HepG2 (cell line): ENCODE data around the gene REM2. TPM values are rescaled to one million over a fixed set of nuclear protein-coding genes. Genes with fewer than 3 reads are reported as not detected.

Experiments used
- SMC3 ChIP-seq: IDR thresholded peaks from 2 replicates; pipeline ENCODE4 v1.6.1; 2011; ENCODE audit warnings: low read length, improper control_type of control experiment
- SP140L ChIP-seq: sonication (generic); formaldehyde crosslinking; IDR thresholded peaks from 2 replicates; pipeline ENCODE4 v1.4.0; 2020; ENCODE audit warnings: missing genetic modification reagents, borderline replicate concordance
- YY1 ChIP-seq: IDR thresholded peaks from 2 replicates; pipeline ENCODE4 v1.6.1; 2011; ENCODE audit warnings: low read length, low read depth, moderate library complexity, mild to moderate bottlenecking; ENCODE audit not compliant: insufficient read depth, insufficient replicate concordance
- ZEB1 ChIP-seq: IDR thresholded peaks from 2 replicates; pipeline ENCODE4 v1.6.1; 2012; ENCODE audit warnings: mild to moderate bottlenecking, low read depth, inconsistent platforms; ENCODE audit not compliant: insufficient replicate concordance
- ZMYM2 ChIP-seq: sonication (generic); formaldehyde crosslinking; IDR thresholded peaks from 2 replicates; pipeline ENCODE4 v1.8.0; 2022; ENCODE audit warnings: mild to moderate bottlenecking, missing genetic modification reagents
- ZNF337 ChIP-seq: sonication (generic); formaldehyde crosslinking; IDR thresholded peaks from 2 replicates; pipeline ENCODE4 v1.5.1; 2020; ENCODE audit warnings: missing genetic modification reagents, low read depth, mild to moderate bottlenecking, borderline replicate concordance
- ZNF672 ChIP-seq: sonication (generic); formaldehyde crosslinking; IDR thresholded peaks from 2 replicates; pipeline ENCODE4 v1.8.1; 2022; ENCODE audit warnings: missing genetic modification reagents
- ZNF773 ChIP-seq: sonication (generic); formaldehyde crosslinking; IDR thresholded peaks from 2 replicates; pipeline ENCODE4 v1.4.0; 2020; ENCODE audit warnings: missing genetic modification reagents, borderline replicate concordance
- polyA plus RNA-seq, 8 experiments: library from polyadenylated mRNA; depleted of rRNA in 3 of 8; stranded (reverse) in 7 of 8; unstranded in 1 of 8; fragments of >200 nt; fragmentation: Illumina TruSeq in 4 of 8; extraction: Trizol in 4 of 8; gene quantifications; 2 replicates each; pipeline versions ENCODE4 v1.2.1 to v1.2.3, GENCODE V29; 2011 to 2016; ENCODE audit warnings: low read depth in 4 of 8, missing spikeins in 1 of 8, mixed read lengths in 1 of 8; ENCODE audit not compliant: insufficient read depth in 1 of 8
- total RNA-seq, 5 experiments: library from RNA; depleted of rRNA; stranded (reverse); fragments of >200 nt; fragmentation: Illumina TruSeq; extraction: Trizol; gene quantifications; 2 replicates each; pipeline ENCODE4 v1.2.3, GENCODE V29; 2016; ENCODE audit warnings: low read depth in 1 of 5
- TF ChIP-seq, protein P1 (sequence below): IDR thresholded peaks from 2 replicates; pipeline ENCODE4 v1.6.1; 2012; ENCODE audit warnings: low read depth, low read length, improper control_type of control experiment
- TF ChIP-seq, protein P2 (sequence below): sonication (generic); formaldehyde crosslinking; conservative IDR thresholded peaks from 2 replicates; pipeline ENCODE4 v1.4.0; 2020; ENCODE audit warnings: missing genetic modification reagents
- TF ChIP-seq, protein P3 (sequence below): sonication (generic); formaldehyde crosslinking; IDR thresholded peaks from 2 replicates; pipeline ENCODE4 v1.4.0; 2020; ENCODE audit warnings: missing genetic modification reagents, borderline replicate concordance
- TF ChIP-seq, protein P4 (sequence below): sonication (generic); formaldehyde crosslinking; IDR thresholded peaks from 2 replicates; pipeline ENCODE4 v1.9.0; 2022; ENCODE audit warnings: low read depth, missing genetic modification reagents
- TF ChIP-seq, protein P5 (sequence below): sonication (generic); formaldehyde crosslinking; IDR thresholded peaks from 2 replicates; pipeline ENCODE4 v1.5.0; 2020; ENCODE audit warnings: mild to moderate bottlenecking, missing genetic modification reagents
- TF ChIP-seq, protein P6 (sequence below): sonication (generic); formaldehyde crosslinking; IDR thresholded peaks from 2 replicates; pipeline ENCODE4 v1.4.0; 2020; ENCODE audit warnings: missing genetic modification reagents

REM2 gene
- total and polyA plus RNA-seq, 2 of the 13 experiments (the other 11 are each of a cell fraction or from before 2014, with no cell fraction given) = 0.20 TPM; not detected in 1

DNA sequence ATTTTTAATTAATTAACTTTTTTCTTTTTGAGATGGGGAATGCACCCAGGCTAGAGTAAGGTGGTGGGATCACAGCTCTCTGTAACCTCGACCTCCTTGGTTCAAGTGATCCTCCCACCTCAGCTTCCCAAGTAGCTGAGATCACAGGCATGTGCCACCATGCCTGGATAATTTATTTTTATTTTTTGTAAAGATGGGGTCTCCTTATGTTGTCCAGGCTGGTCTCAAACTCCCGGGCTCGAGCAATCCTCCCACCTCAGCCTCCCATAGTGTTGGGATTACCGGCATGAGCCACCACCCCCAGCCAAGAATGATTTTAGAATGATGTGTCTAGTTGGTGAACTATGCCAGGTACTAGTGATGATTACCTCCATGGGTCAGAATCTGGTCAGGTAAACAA is 18.0 kb upstream of the REM2 start (continued):
- TF ChIP-seq, protein P1, sequence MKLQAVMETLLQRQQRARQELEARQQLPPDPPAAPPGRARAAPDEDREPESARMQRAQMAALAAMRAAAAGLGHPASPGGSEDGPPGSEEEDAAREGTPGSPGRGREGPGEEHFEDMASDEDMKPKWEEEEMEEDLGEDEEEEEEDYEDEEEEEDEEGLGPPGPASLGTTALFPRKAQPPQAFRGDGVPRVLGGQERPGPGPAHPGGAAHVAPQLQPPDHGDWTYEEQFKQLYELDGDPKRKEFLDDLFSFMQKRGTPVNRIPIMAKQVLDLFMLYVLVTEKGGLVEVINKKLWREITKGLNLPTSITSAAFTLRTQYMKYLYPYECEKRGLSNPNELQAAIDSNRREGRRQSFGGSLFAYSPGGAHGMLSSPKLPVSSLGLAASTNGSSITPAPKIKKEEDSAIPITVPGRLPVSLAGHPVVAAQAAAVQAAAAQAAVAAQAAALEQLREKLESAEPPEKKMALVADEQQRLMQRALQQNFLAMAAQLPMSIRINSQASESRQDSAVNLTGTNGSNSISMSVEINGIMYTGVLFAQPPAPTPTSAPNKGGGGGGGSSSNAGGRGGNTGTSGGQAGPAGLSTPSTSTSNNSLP = no peak
- TF ChIP-seq YY1 (no peak), SP140L (CRISPR knock-in tag) (no peak), ZEB1 (no peak), ZMYM2 (CRISPR knock-in tag) (no peak), ZNF337 (CRISPR knock-in tag) (no peak), SMC3 (no peak), ZNF773 (0 out of 2 replicates have a peak, but pooled peaks have one; percentile 25), ZNF672 (CRISPR knock-in tag) (no peak)
- TF ChIP-seq, protein P2, sequence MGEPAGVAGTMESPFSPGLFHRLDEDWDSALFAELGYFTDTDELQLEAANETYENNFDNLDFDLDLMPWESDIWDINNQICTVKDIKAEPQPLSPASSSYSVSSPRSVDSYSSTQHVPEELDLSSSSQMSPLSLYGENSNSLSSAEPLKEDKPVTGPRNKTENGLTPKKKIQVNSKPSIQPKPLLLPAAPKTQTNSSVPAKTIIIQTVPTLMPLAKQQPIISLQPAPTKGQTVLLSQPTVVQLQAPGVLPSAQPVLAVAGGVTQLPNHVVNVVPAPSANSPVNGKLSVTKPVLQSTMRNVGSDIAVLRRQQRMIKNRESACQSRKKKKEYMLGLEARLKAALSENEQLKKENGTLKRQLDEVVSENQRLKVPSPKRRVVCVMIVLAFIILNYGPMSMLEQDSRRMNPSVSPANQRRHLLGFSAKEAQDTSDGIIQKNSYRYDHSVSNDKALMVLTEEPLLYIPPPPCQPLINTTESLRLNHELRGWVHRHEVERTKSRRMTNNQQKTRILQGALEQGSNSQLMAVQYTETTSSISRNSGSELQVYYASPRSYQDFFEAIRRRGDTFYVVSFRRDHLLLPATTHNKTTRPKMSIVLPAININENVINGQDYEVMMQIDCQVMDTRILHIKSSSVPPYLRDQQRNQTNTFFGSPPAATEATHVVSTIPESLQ (CRISPR knock-in tag) = no peak
- TF ChIP-seq, protein P3, sequence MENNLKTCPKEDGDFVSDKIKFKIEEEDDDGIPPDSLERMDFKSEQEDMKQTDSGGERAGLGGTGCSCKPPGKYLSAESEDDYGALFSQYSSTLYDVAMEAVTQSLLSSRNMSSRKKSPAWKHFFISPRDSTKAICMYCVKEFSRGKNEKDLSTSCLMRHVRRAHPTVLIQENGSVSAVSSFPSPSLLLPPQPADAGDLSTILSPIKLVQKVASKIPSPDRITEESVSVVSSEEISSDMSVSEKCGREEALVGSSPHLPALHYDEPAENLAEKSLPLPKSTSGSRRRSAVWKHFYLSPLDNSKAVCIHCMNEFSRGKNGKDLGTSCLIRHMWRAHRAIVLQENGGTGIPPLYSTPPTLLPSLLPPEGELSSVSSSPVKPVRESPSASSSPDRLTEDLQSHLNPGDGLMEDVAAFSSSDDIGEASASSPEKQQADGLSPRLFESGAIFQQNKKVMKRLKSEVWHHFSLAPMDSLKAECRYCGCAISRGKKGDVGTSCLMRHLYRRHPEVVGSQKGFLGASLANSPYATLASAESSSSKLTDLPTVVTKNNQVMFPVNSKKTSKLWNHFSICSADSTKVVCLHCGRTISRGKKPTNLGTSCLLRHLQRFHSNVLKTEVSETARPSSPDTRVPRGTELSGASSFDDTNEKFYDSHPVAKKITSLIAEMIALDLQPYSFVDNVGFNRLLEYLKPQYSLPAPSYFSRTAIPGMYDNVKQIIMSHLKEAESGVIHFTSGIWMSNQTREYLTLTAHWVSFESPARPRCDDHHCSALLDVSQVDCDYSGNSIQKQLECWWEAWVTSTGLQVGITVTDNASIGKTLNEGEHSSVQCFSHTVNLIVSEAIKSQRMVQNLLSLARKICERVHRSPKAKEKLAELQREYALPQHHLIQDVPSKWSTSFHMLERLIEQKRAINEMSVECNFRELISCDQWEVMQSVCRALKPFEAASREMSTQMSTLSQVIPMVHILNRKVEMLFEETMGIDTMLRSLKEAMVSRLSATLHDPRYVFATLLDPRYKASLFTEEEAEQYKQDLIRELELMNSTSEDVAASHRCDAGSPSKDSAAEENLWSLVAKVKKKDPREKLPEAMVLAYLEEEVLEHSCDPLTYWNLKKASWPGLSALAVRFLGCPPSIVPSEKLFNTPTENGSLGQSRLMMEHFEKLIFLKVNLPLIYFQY (CRISPR knock-in tag) = no peak
- TF ChIP-seq, protein P4, sequence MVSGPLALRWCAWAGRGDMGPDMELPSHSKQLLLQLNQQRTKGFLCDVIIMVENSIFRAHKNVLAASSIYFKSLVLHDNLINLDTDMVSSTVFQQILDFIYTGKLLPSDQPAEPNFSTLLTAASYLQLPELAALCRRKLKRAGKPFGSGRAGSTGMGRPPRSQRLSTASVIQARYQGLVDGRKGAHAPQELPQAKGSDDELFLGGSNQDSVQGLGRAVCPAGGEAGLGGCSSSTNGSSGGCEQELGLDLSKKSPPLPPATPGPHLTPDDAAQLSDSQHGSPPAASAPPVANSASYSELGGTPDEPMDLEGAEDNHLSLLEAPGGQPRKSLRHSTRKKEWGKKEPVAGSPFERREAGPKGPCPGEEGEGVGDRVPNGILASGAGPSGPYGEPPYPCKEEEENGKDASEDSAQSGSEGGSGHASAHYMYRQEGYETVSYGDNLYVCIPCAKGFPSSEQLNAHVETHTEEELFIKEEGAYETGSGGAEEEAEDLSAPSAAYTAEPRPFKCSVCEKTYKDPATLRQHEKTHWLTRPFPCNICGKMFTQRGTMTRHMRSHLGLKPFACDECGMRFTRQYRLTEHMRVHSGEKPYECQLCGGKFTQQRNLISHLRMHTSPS = no peak
- TF ChIP-seq, protein P5, sequence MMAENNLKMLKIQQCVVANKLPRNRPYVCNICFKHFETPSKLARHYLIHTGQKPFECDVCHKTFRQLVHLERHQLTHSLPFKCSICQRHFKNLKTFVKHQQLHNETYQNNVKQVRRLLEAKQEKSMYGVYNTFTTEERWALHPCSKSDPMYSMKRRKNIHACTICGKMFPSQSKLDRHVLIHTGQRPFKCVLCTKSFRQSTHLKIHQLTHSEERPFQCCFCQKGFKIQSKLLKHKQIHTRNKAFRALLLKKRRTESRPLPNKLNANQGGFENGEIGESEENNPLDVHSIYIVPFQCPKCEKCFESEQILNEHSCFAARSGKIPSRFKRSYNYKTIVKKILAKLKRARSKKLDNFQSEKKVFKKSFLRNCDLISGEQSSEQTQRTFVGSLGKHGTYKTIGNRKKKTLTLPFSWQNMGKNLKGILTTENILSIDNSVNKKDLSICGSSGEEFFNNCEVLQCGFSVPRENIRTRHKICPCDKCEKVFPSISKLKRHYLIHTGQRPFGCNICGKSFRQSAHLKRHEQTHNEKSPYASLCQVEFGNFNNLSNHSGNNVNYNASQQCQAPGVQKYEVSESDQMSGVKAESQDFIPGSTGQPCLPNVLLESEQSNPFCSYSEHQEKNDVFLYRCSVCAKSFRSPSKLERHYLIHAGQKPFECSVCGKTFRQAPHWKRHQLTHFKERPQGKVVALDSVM (CRISPR knock-in tag) = 0 out of 2 replicates have a peak, but pooled peaks have one; percentile 16
- TF ChIP-seq, protein P6, sequence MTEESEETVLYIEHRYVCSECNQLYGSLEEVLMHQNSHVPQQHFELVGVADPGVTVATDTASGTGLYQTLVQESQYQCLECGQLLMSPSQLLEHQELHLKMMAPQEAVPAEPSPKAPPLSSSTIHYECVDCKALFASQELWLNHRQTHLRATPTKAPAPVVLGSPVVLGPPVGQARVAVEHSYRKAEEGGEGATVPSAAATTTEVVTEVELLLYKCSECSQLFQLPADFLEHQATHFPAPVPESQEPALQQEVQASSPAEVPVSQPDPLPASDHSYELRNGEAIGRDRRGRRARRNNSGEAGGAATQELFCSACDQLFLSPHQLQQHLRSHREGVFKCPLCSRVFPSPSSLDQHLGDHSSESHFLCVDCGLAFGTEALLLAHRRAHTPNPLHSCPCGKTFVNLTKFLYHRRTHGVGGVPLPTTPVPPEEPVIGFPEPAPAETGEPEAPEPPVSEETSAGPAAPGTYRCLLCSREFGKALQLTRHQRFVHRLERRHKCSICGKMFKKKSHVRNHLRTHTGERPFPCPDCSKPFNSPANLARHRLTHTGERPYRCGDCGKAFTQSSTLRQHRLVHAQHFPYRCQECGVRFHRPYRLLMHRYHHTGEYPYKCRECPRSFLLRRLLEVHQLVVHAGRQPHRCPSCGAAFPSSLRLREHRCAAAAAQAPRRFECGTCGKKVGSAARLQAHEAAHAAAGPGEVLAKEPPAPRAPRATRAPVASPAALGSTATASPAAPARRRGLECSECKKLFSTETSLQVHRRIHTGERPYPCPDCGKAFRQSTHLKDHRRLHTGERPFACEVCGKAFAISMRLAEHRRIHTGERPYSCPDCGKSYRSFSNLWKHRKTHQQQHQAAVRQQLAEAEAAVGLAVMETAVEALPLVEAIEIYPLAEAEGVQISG (CRISPR knock-in tag) = no peak
